Measurements from ENCODE around the gene MYL9. TPM values are rescaled to one million over a fixed set of nuclear protein-coding genes. Genes with fewer than 3 reads are reported as not detected.

The MYL9 gene
- total RNA-seq, 2 donors from 2014 or later = 49.3 to 582 TPM

- H3K27ac ChIP-seq = no peak overlapping the region
- TF ChIP-seq CTCF (IDR thresholded peaks at IDR 0.05) = no peak
- no peaks in the 10 kb centered on the region for H3K27me3 ChIP-seq
- H3K9ac ChIP-seq (ENCODE audit: low read depth in 2 of 2, low read length in 2 of 2) = no peak overlapping the region
- no peak overlapping the region for H3K4me3 ChIP-seq
- no peaks in the 10 kb centered on the region for H3K36me3 ChIP-seq
- DNase-seq = no peak
- intact Hi-C loops (cut with DNase I) = no loop called here
- H3K4me1 ChIP-seq = no peaks in the 10 kb centered on the region
- H3K9me3 ChIP-seq = no peaks in the 10 kb centered on the region
Measured at GRCh38 chr20:36569847-36570429, 28.6 kb downstream of the MYL9 start.

DNA sequence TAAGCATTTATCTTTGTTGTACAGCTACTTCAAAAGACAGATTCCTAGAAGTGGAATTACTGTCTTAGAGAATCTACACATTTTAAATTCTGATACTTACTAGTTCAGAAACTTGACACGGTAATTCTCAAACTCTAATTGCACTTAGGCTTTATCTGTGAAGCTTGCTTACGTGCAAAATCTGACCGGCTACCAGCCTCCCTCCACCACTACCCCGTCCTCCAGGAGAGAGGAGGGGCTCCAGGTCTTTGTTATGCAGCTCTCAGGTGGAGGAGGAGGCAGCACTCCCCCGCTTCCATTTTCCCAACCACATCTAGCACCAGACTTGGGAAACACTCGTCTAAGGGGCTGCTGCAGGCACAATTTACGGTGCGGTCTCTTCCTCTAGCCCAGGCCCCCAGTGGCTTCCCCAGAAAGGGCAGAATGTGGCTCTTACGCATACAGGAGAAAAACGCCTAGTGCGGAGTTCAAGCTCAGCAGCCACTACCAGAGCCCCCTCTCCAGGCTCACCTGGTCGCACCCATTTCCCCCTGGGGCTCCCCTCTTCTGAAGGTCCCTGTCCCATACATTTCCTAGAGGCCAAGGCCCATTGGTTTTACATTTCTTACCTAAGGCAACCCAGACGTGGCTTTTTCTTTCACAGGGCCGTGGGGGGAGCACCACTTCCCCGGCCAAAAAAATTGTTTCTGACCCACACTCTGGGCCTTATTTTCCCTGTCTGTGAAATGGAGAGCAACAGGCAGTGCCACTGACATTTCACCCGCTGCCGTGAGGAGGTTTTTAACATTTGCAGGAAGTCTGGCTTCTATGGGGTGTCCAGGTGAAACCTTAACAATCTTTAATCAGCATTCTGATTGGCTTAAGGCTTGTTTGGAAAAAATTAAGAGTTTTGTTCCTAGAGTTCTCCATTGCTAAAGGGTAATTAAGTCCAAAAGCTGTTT, 30.5 kb downstream of the MYL9 start:
- H3K9ac ChIP-seq (ENCODE audit: low read depth in 2 of 2, low read length in 2 of 2) = no peak overlapping the region
- intact Hi-C loops (cut with DNase I) = no loop called here
- H3K9me3 ChIP-seq = no peaks in the 10 kb centered on the region
- H3K4me1 ChIP-seq = no peaks in the 10 kb centered on the region
- DNase-seq = no peak
- TF ChIP-seq CTCF (IDR thresholded peaks at IDR 0.05) = no peak
- no peak overlapping the region for H3K27ac ChIP-seq
- no peaks in the 10 kb centered on the region for H3K27me3 ChIP-seq
- H3K4me3 ChIP-seq = no peak overlapping the region
- H3K36me3 ChIP-seq = no peaks in the 10 kb centered on the region

- Histone ChIP-seq H3K27ac (peak overlapping the region; percentile 74), H3K9ac (ENCODE audit: low read depth in 2 of 2, low read length in 2 of 2) (peak overlapping the region; percentile 58 to 66), H3K27me3 (no peaks in the 10 kb centered on the region), H3K4me1 (no peaks in the 10 kb centered on the region), H3K9me3 (no peaks in the 10 kb centered on the region), H3K4me3 (peak overlapping the region; percentile 57), H3K36me3 (no peaks in the 10 kb centered on the region)
- no peak for TF ChIP-seq CTCF (IDR thresholded peaks at IDR 0.05)
- DNase-seq = peak; percentile 33
- intact Hi-C loops (cut with DNase I) = no loop called here
Measured at GRCh38 chr20:36572701-36573102, 31.4 kb downstream of the MYL9 start.

DNA sequence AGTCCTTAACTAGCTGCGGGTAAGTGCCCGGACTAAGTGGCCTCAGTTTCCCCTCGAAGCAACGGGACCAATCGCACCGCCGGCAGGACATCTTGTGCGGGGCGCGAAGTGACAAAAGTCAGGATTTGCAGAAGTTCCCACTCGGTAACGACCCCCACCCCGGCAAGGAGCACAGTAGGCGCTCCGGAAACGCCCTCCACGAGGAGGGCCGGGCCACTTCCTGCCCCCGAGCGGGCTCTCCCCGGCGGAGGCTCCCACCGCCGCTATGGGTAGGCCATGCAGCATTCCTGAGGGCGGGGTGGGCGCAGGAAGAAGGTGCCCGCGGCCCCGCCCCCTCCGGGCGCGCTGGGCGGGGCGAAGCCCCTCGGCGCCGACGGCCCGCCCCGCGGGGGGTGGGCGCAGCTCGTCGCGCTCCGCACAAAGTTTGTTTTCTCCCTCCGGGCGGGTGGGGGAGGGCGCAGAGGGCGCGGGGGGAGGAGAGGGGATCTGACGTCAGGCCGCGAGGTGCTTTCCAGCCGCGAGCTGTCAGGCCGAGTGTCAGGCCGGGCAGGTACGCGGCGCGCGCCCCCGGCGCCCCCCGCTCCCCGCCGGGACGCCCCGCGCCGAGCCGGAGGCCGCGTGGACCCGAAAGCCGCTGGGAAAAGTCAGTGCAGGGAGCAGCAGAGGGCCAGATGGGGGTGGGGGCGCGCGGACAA, 31.9 kb downstream of the MYL9 start, which contains the start of gene TGIF2:
TGIF2 (plus strand) TSS at position 495 of the 695 bp plus-strand sequence. CDS start 5,178 bp downstream, outside the sequence.
- no peaks in the 10 kb centered on the region for H3K27me3 ChIP-seq
- peak; percentile 77 for DNase-seq
- peak within 1 kb of the TSS; percentile 74 for H3K27ac ChIP-seq
- TF ChIP-seq CTCF (IDR thresholded peaks at IDR 0.05) = no peak
- H3K4me3 ChIP-seq = peak within 1 kb of the TSS; percentile 57
- H3K4me1 ChIP-seq = no peaks in the 10 kb centered on the region
- peak within 1 kb of the TSS; percentile 70 for H3K9ac ChIP-seq (ENCODE audit: low read depth in 2 of 2, low read length in 2 of 2)
- intact Hi-C loops (cut with DNase I) = no loop called here
- no peaks in the 10 kb centered on the region for H3K36me3 ChIP-seq
- H3K9me3 ChIP-seq = no peaks in the 10 kb centered on the region

- Histone ChIP-seq H3K27ac (peak overlapping the region; percentile 74), H3K27me3 (no peaks in the 10 kb centered on the region), H3K36me3 (no peaks in the 10 kb centered on the region), H3K9ac (ENCODE audit: low read depth in 2 of 2, low read length in 2 of 2) (peak overlapping the region; percentile 66 to 70), H3K9me3 (no peaks in the 10 kb centered on the region), H3K4me3 (peak overlapping the region; percentile 57), H3K4me1 (no peaks in the 10 kb centered on the region)
- no peak for TF ChIP-seq CTCF (IDR thresholded peaks at IDR 0.05)
- peak; percentile 36 for DNase-seq
- intact Hi-C loops (cut with DNase I) = no loop called here
Measured at GRCh38 chr20:36573798-36574365, 32.6 kb downstream of the MYL9 start.
